ENCODE results near the gene GAL3ST2.
"Not testable (repeated sequence)": the region's sequence is repeated elsewhere in the genome, so short reads cannot be mapped to it uniquely, and the experiment has no call there.

Gene GAL3ST2

GRCh38 chr2:241796209-241796608, 19.6 kb downstream of the GAL3ST2 start:
- DNase-seq = no peak

- DNase-seq = no peak
Observed at GRCh38 chr2:241796610-241797138, 20.1 kb downstream of the GAL3ST2 start.

DNA sequence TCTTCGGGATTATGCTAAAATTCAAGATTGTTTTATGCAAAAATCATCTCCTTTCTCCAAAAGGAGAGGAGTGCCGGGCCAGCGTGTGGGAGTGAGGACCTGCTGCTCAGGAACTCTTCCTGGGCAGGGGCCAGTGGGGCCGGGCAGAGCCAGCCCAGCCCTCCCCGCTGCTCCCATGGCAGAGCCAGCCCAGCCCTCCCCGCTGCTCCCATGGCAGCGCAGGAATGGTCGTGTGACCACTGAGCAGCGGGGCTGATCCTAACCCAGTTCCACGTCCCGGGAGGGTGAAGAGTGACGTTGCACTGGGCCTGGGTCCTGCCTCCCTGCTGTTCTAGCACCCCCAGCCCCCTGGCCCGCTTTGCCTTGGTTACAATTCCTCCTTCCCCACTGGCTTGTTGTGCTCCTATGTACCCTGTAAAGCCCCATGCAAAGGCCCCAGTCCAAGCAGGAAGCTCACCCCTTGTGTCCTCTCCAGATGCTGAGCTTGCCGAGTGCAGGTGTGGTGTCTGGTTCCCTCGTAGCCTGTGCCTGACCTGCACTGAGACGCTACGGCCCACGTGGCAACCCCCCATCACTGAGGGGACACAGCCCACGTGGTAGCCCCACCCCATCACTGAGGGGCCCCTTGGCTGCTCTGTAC, 20.9 kb downstream of the GAL3ST2 start:
- no peak for DNase-seq

DNA sequence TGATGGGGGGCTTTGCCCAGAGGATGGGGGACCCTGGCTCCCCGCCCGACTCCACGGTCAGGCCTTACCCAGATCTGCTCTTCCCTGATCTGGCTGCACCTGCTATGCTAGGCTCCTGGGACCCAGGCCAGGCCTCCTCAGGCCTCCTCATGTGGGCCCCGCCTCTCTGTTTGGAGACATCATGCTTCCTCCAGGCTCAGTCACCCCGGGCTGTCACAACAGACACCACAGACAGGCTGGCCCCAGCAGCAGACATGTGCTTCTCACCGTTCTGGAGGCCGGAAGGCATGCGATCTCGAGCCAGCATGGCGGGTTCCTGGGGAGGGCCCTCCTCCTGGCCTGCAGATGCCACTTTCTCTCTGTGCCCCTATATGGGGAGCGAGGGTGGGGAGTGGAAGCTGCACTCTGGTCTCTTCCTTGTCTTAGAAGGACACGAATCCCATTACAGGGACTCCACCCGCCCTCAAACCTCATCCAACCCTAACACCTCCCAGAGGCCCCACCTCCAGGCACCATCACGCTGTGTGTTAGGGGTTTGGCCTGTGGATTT, 21.5 kb downstream of the GAL3ST2 start:
- DNase-seq = no peak

DNA sequence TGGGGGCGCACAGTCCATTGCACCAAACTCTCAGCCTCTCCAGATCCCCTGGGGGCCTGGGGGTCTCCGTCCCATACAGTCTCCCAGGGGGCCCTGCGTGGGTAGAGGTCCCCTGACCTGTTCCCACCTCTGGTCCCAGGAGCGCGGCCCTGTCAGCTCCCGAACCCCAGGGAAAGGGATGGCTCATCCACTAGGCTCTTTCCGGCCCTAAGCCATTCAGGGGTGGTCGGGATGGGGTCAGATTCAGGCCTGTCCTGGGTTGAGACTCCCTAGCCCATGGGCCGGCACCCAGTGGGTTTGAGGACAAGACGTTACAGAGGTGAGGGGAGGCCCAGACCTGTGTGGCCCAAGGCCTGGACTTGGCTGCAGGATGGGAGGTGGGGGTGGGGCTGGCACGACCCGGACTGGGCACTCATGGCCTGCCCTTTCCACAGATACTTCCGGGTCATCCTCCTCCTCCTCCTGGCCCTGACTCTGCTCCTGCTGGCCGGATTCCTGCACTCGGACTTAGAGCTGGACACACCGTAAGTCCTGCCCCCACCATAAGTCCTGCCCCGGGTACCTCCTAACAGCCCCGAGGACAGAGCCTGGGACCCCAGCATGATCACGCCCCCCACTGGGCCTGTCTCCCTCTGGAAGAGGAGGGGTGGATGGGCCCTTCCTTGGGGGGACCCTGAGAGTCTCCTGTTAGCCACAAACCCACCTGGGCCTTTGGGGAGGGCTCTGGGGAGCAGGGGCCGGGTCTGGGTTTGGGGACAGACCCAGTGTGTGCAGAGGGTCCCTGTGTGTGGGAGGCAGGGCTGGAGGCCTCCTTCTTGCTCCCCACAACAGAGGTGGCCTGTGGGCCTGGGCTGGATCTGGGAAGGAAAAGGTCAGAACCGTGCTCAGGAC, 22.3 kb downstream of the GAL3ST2 start:
- no peak for DNase-seq

DNA sequence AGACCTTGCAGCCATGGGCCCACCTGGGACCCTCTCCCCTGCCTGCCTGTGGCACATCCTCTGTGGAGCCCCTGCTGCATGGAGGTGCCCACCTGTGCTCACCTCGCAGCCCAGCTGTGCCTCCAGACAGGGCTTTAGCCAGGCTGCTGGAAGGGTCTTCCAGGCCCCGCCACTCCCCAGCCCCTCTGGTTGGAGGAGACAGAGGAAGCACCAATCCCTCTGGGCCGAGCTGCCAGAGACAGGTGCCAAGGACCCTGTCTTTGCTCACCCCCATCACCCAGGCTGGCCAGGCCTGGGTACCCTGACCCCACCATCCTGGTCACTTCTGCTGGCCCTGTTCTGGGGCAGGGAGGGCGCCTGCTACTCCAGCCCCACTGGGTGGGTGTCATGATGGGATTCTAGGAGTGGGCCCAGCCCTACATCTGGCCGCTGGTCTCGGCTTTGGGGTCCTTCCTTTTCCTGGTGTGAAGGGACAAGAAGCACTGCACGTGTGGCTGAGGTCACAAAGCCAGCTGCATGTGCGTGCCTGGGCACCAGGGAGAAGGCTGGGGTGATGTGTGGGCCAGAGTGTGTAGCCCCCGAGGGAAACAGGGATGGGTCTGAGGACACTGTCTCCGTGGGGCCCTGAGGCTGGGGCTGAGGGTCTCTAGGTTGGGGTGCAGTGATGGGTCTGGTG, 23.0 kb downstream of the GAL3ST2 start:
- DNase-seq = no peak

- DNase-seq = not testable (repeated sequence)
Observed at GRCh38 chr2:241800198-241800903, 23.7 kb downstream of the GAL3ST2 start.

GRCh38 chr2:241801611-241802420, 25.2 kb downstream of the GAL3ST2 start:
- no peak for DNase-seq

GRCh38 chr2:241802421-241803318, 26.0 kb downstream of the GAL3ST2 start:
- DNase-seq = no peak

- DNase-seq = peak; percentile 90
Observed at GRCh38 chr2:241803387-241804325, 27.0 kb downstream of the GAL3ST2 start.

DNA sequence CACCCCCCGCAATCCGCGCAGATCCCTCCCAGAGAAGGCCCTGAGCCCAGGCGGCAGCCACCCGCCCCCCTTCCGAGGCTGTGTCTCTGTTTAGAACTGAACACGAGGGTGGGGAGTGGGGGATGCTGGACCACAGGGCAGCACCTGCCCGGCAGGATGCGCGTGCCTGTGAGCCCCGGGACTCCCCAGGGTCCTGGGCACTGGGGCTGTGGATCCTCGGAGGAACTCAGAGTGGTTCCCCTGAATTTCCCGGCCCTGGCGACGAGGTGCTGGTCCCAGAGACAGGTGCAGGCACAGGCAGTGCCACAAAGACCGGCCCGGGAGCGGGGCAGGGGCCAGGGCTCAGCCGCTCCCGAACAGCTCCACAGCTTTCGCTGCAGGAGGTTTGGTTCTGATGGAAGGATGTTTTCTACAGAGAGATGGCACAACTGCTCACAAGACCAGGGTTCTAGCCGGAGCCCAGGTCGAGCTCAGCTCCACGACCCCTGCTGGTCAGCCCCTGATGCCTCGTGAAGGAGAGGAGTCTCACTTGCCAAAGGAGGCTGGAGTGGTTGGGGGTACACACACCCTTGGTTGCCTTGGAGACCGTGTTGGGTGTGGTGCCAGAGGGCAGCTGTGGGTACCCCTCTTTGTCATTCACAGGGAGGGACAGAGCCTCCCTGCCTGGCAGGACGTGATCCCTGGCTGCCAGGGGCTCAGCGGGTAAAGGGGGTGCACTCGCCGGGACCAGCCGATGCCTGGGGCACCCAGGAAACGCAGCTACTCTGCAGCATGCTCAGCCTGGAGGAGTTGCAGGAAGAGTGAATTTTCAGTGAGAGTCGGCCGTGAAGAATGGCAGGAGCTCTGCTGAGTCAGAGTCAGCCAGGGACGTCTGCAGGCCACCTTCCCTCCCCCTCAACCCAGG, 28.0 kb downstream of the GAL3ST2 start:
- DNase-seq = no peak

DNA sequence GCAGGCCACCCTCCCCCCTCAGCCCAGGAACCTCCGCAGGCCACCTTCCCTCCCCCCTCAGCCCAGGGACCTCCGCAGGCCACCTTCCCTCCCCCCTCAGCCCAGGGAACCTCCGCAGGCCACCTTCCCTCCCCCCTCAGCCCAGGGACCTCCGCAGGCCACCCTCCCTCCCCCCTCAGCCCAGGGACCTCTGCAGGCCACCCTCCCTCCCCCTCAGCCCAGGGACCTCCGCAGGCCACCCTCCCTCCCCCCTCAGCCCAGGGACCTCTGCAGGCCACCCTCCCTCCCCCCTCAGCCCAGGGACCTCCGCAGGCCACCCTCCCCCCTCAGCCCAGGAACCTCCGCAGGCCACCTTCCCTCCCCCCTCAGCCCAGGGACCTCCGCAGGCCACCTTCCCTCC, 29.6 kb downstream of the GAL3ST2 start:
- DNase-seq = not testable (repeated sequence)

- peak; percentile 56 for DNase-seq
Observed at GRCh38 chr2:241808051-241808720, 31.6 kb downstream of the GAL3ST2 start.

GRCh38 chr2:241808721-241809382, 32.2 kb downstream of the GAL3ST2 start, which contains the start of gene NEU4:
Gene NEU4 (plus strand): TSS chr2:241809193. CDS start chr2:241814485, 5,292 bp downstream.
- peak; percentile 61 for DNase-seq

DNA sequence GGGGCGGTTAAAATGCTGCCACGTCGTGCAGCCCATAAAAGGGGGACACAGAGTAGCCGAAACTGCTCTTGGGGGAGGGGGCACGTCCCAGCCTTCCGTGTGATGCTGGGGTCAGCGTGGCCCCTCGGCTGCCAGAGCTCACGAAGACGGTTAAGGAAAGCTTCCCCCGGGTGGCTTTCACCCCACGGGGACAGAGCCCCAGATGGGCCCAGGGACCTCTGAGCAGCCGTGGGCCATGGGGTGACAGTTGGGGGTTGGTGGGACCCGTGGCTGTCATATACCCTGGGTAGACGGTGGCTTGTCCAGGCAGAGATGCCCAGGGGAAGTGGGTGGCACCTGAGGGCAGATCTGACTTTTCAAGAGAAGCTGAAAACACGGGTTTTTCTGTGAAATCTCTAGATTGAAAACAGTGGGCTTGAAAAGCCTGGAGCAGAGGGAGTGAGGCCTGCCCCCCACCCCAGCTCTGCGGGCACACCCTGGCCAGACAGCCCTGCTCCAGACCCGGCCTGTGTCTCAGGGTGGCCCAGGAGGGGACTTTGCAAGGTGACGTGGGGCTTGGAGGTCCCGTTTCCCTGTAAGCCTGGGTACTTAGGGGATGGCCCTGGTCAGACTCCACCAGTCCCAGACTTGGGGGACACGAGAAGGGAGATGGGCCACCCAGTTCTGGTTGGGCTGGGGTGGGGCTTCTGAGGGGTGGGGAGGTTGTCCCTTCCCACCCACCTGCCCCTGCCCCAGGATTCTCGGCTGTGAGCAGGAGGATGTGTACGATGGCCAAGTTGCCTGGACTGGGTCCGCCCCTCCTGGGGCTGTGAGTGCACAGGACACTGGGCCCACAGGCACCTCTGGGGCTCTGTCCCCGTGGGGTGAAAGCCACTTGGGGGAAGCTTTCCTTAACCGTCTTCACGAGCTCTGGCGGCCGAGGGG, 33.0 kb downstream of the GAL3ST2 start:
- no peak for DNase-seq

All from retina (tissue), 1 donor.